Renal cortical epithelial cell (primary cell): ENCODE results near the gene TAS1R3. TPM values are rescaled to one million over a fixed set of nuclear protein-coding genes. Genes with fewer than 3 reads are reported as not detected.
"Not testable (repeated sequence)": the region's sequence is repeated elsewhere in the genome, so short reads cannot be mapped to it uniquely, and the experiment has no call there.

Experiments
- DNase-seq: peaks from one replicate; pipeline ENCODE4 v3.0.0-alpha.2; 2011; ENCODE audit warnings: low read depth
- total RNA-seq: library from RNA; depleted of rRNA; stranded (reverse); fragments of >200 nt; gene quantifications from 2 replicates; pipeline ENCODE4 v1.2.3, GENCODE V29; 2014

TAS1R3 gene
- total RNA-seq, 1 donor from 2014 or later, result 0.15 TPM

DNA sequence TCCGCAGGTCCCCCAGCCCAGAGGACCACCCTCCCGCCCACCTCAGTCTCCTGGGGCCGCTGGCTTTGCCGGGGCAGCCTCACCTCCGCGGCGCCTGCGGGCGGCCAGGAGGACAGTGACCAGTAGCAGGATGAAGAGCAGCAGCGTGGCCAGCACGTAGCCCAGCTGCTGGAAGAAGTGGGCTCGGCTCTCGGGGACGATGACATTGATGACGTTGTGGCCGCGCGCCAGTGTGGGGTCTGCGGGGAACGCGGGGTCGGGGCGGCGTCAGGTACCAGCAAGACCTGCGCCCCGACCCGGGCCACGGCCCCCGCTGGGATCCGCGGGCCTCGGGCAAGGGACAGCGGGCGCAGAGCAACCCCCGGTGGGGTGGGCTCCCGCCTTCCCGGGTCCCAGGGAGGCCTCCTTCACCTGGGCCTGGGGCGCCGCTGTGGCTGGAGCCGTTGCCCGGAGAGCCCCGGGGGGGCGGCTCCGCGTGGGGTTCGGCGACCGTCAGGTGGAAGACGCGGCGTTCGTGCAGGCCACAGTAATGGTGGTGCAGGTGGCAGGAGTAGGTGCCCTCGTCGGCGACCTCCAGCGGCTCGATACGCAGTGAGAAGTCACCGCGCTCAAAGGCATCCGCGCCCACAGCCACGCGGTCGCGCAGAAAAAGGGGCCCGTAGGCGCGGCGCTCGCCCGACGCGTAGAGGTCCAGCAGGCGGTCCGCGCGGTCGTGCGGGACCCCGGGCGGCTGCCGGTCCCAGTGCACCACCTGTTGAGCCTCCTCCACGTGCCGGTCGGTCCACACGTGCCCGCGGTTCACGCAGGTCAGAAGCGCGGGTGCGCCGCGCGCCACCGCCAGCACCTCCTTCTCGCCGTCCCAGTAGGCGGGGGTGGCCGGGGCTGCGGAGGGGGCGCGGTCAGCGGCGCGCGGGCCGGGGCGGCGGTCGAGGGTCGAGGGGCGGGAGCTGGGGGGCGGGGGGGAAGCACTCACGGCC, 23.5 kb downstream of the TAS1R3 start:
- no peak for DNase-seq

DNA sequence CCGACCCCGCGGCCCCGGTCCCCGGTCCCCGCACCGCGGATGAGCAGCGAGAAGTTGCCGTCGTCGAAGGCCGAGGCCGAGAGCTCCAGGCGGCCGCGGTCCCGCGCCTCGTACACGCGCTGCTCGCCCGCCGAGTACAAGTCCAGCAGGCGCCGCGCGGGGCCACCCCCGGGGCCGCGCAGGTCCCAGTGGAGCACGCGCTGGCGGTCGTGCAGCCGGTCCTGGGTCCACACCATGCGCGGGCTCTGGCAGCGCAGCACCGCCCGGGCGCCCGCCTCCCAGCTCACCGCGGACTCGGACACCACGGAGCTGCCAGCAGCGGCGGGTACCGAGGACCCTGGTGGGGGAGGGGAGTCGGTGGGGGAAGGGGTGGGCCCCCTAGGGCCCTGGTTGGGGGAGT, 24.3 kb downstream of the TAS1R3 start:
- no peak for DNase-seq

- DNase-seq, result no peak
These were observed 25.2 kb downstream of the TAS1R3 start for GRCh38 chr1:1356166-1356795.

DNA sequence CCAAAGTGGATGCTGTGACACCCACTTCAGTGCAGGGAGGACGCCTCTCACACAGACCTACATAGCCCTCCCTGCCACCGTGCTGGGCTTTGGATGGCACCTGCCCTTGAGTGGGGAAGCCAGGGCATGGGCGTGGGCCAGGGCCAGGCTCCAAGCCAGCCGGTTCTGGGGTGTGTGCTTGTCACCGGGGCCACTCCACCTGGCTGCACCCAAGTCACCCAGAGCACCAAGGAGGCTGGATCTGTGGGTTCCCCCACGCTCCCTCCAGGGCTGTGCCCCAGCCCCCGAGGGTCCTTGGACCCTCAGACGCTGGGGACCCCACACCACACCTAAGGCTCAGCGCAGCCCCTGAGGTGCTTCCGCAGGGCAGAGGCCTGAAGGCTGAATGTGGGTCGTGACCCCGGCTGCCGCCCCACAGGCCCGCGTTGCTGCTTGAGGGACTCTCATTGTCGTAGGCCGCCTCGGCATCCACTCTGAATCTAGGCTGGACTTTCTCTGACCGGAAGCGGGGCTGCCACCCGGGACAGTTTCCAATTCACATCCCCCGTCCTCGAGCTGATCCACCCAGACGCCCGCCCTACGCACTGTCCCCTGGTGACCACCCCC, 25.8 kb downstream of the TAS1R3 start:
- no peak for DNase-seq

DNA sequence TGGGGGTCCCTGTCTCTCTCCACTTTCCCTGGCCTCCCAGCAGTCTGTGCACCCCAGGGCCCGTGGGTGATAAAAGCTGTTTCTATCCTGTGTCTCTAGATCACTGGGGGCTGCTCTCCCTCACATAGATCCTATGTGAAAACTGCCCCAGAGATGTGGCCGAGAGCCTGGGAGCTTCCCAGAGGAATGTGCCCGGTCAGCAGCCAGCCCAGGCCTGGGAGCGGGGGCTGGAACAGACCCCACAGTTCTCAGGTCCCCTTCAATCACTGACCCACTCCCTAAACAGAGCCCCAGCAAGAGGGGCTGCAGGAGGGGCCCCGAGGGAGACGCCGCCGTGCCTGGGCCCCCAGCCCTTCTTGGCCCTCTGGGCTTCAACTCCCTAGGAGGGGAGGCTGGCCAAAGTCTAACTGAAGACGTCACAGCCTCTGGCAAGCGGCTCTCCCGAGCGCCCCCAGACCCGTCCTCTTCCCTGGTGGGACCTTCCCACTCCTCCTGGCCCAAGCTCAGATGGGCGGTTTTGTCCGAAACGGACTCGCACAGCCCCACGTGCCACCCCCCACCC, 26.9 kb downstream of the TAS1R3 start:
- no peak for DNase-seq

- no peak for DNase-seq
These were observed 27.6 kb downstream of the TAS1R3 start, which contains the start of gene MXRA8 for GRCh38 chr1:1358433-1359271. MXRA8 (minus strand) TSS chr1:1358555; CDS start chr1:1358504, 51 bp downstream.

GRCh38 chr1:1359308-1359663, 28.2 kb downstream of the TAS1R3 start:
- peak; percentile 41 for DNase-seq

GRCh38 chr1:1359664-1360468, 28.8 kb downstream of the TAS1R3 start:
- DNase-seq, result no peak

DNA sequence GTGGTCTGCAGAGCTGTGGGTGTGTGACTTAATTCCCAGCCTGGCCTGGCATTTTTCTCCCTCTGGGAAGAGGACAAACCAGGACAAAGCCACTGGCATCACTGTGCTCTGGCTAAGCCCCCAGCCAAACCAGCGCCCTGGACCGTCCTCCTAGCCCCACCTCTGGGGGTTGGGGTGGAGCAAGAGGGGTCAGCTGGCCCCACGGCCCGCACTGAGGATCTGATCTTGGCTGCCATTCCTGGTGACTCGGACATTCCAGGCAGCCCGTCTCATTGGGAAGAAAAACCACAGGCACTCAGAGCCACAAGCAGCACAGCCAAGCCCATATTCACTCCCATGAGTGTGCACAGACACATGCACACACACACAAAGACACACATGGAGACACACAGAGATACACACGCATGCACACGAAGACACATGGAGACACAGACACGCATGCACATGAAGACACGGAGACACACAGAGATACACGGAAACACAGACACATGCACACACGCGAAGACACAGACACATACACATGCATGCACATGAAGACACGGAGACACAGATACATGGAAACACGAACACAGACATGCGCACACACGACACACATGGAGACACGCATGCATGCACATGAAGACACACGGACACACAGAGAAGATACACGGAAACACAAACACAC, 29.6 kb downstream of the TAS1R3 start:
- peak; percentile 87 for DNase-seq

- DNase-seq, result no peak
These were observed 30.3 kb downstream of the TAS1R3 start for GRCh38 chr1:1361233-1361981.

GRCh38 chr1:1361982-1362423, 30.9 kb downstream of the TAS1R3 start:
- DNase-seq, result peak; percentile 23

DNA sequence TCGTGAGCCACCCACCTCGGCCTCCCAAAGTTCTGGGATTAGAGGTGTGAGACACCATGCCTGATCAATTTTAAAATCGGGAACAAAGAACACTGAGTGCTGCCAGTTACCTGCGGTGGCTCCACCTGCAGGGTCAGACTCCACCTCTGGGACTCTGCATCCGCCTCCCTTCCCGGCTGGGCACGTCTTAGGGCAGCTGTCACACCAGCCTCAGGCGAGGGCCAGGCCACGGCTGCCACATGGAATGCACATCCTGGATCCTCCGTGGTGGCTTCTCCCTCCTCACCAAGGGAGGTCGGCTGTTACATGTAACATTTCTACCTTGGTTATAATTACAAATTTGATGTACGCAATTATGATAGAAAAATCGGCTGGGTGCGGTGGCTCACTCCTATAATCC, 33.2 kb downstream of the TAS1R3 start:
- DNase-seq, result no peak

- DNase-seq, result no peak
These were observed 35.0 kb downstream of the TAS1R3 start for GRCh38 chr1:1365875-1366698.

GRCh38 chr1:1366699-1367066, 35.6 kb downstream of the TAS1R3 start:
- no peak for DNase-seq

- no peak for DNase-seq
These were observed 36.2 kb downstream of the TAS1R3 start for GRCh38 chr1:1367315-1367714.

GRCh38 chr1:1370094-1370493, 39.0 kb downstream of the TAS1R3 start:
- DNase-seq, result not testable (repeated sequence)

DNA sequence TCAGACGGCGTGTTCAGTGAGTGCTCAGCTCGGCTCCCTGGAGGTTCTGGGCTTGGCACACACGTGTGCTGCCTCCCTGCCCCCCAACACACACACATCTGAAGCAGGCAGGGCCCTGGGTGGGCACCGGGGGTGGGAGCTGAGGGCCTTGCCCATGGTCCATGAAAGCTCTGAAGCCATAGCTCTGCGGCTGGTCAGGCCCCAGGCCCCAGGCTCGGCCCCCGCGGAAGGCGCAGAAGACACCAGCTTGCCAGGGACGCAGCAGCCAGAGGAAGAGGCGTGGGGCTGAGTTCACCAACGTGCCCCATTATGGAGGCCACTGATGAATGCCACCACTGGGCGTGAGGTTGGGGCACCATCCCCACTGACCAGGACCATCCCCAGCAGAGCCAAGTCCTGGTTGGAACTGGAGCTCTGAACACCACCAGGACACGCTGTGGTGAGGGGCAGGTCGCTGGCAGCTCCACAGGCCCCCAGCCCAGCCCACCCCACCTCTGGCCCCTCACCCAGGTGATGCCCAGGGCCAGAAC, 39.8 kb downstream of the TAS1R3 start:
- no peak for DNase-seq

DNA sequence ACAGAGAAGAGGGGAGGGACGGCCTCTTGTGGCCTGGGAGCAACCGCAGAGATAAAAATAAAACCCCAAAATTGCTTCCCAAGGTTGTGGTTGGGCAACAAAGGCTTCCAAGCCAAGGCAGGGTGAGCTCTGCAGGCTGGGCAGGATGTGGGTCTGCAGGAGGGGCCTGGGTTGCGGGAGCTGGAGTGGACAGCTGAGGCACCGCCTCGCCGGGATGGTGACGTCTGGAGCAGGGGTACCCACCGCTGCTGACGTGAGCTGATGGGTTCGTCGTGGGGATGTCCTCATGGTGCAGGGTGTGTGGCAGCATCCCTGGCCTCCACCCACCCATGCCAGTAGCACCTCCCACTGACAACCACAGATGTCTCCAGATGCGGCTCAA, 40.3 kb downstream of the TAS1R3 start:
- DNase-seq, result no peak
